Right kidney (tissue), 9 donors: ENCODE measurements around the gene ALDH9A1.
A peak's percentile ranks its signal among the peaks of the same experiment; 100 is the strongest.
"Not testable (repeated sequence)": the region's sequence is repeated elsewhere in the genome, so short reads cannot be mapped to it uniquely, and the experiment has no call there.

Source experiments
- DNase-seq: peaks from one replicate; pipeline ENCODE4 v3.0.0-alpha.2; 2016
- long read RNA-seq, 8 donors: transcript quantifications; one replicate each; lab custom pipeline, GENCODE V29; 2026

ALDH9A1 gene
- long read RNA-seq, donor 1, transcript ALDH9A1-201 (11 exons, 2,696 nt), result minor isoform, 48 of 102 reads
- long read RNA-seq, donor 1, transcript ALDH9A1-203 (2 exons, 559 nt), result major isoform, 52 of 102 reads
- long read RNA-seq, donor 1, partial matches to known transcripts, result 0 of 102 reads
- long read RNA-seq, donor 1, other reads (novel, unspliced or antisense), result 0 of 102 reads
- long read RNA-seq, donor 2, transcript ALDH9A1-203 (2 exons, 559 nt), result minor isoform, 17 of 41 reads
- long read RNA-seq, donor 2, transcript ALDH9A1-201 (11 exons, 2,696 nt), result major isoform, 23 of 41 reads
- long read RNA-seq, donor 2, partial matches to known transcripts, result 0 of 41 reads
- long read RNA-seq, donor 2, other reads (novel, unspliced or antisense), result 0 of 41 reads
- long read RNA-seq, donor 3, transcript ALDH9A1-203 (2 exons, 559 nt), result major isoform, 33 of 55 reads
- long read RNA-seq, donor 3, transcript ALDH9A1-201 (11 exons, 2,696 nt), result minor isoform, 21 of 55 reads
- long read RNA-seq, donor 3, partial matches to known transcripts, result 0 of 55 reads
- long read RNA-seq, donor 3, other reads (novel, unspliced or antisense), result 0 of 55 reads
- long read RNA-seq, donor 4, transcript ALDH9A1-203 (2 exons, 559 nt), result major isoform, 38 of 60 reads
- long read RNA-seq, donor 4, transcript ALDH9A1-201 (11 exons, 2,696 nt), result minor isoform, 22 of 60 reads
- long read RNA-seq, donor 4, partial matches to known transcripts, result 0 of 60 reads
- long read RNA-seq, donor 4, other reads (novel, unspliced or antisense), result 0 of 60 reads
- long read RNA-seq, donor 5, transcript ALDH9A1-203 (2 exons, 559 nt), result major isoform, 35 of 56 reads
- long read RNA-seq, donor 5, transcript ALDH9A1-201 (11 exons, 2,696 nt), result minor isoform, 21 of 56 reads
- long read RNA-seq, donor 5, partial matches to known transcripts, result 0 of 56 reads
- long read RNA-seq, donor 5, other reads (novel, unspliced or antisense), result 0 of 56 reads
- long read RNA-seq, donor 6, transcript ALDH9A1-203 (2 exons, 559 nt), result minor isoform, 18 of 50 reads
- long read RNA-seq, donor 6, transcript ALDH9A1-201 (11 exons, 2,696 nt), result major isoform, 31 of 50 reads
- long read RNA-seq, donor 6, partial matches to known transcripts, result 0 of 50 reads
- long read RNA-seq, donor 6, other reads (novel, unspliced or antisense), result 0 of 50 reads
- long read RNA-seq, donor 7, transcript ALDH9A1-203 (2 exons, 559 nt), result minor isoform, 45 of 96 reads
- long read RNA-seq, donor 7, transcript ALDH9A1-201 (11 exons, 2,696 nt), result major isoform, 51 of 96 reads
- long read RNA-seq, donor 7, partial matches to known transcripts, result 0 of 96 reads
- long read RNA-seq, donor 7, other reads (novel, unspliced or antisense), result 0 of 96 reads
- long read RNA-seq, donor 8, transcript ALDH9A1-201 (11 exons, 2,696 nt), result major isoform, 37 of 73 reads
- long read RNA-seq, donor 8, transcript ALDH9A1-203 (2 exons, 559 nt), result minor isoform, 35 of 73 reads
- long read RNA-seq, donor 8, partial matches to known transcripts, result 0 of 73 reads
- long read RNA-seq, donor 8, other reads (novel, unspliced or antisense), result 0 of 73 reads

DNA sequence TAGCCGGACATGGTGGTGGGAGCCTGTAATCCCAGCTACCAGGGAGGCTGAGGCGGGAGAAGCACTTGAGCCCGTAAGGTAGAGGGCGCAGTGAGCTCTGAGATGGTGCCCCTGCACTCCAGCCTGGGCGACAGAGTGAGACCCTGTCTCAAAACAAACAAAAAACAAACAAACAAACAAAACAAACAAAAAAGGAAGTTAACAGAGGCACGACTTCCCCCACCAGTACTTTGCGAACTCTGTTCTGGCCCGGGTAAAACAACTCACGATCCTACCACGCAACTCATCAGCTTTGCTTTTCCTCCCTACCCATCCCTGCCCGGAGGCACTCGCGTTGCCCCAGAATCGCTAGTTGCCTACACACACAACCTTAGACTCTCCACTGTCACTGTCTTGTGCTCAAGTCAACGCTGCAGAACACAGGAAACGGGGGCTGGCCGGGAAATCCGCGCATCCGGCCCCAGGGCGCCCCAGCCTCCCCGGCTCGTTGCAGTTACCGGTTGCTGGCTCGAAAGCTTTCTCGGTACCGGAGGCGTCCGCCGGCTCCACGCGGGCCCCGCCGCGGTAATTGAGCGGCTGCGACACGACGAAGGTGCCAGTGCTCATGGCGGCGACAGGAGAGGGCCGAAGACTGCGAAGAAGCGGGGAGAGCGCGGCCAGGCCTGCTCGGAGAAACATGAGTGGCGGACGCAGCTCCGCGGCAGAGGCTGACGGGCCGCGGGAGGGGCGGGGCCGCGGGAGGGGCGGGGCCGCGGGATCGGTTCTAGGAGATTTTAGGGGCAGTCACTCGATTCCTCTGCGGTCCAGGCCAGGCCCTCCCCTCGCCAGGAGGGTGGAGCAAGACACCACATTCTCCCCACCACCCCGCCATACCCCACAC is at the start of gene ALDH9A1:
ALDH9A1 (minus strand) TSS at position 682 of the 880 bp plus-strand sequence; CDS start at position 678, 4 bp downstream.
- DNase-seq, result peak; percentile 95

DNA sequence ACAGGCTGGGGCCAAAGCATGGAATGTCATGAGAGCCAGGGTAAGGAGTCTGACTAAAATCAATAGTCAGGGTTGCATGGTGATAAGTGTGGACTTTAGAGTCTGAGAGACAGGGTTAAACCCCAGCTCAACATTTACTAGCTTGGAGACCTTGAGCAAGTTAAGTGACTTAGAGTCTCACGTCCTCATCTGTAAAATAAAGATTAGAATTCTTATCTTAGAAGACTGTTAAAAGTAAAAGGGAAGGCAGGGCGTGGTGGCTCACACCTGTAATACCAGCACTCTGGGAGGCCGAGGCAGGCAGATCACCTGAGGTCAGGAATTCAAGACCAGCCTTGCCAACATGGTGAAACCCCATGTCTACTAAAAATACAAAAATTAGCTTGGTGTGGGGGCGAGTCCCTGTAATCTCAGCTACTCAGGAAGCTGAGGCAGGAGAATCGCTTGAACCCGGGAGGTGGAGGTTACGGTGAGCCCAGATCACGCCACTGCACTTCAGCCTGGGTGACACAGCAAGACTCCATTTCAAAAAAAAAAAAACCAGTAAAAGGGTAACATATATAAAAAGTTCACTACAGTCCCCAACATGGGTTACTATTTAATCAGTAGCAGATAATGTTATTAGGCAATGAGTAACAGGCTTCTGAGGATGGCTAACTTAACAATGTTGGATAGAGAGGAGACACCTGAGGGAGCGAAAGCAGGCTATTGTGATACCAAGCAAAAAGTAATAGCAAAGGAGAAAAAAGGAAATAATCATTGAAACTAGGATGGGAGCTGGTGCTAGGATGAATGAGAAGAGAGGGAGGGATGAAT is 49.5 kb upstream of the ALDH9A1 start:
- no peak for DNase-seq

DNA sequence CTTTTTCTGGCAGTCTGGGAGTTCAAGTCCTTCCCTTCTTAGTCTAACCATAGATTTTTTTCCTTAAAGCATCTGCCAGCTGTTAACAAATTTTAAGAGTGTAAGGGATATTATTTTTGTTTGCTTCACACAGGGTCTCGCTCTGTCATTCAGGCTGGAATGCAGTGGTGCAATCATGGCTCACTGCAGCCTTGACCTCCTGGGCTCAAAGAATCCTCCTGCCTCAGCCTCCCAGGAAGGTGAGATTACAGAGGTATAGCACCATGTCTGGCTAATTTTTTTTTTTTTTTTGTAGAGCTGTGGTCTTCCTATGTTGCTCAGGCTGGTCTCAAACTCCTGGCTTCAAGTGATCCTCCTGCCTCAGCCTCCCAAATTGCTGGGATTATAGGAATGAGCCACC is 46.6 kb upstream of the ALDH9A1 start:
- not testable (repeated sequence) for DNase-seq

DNA sequence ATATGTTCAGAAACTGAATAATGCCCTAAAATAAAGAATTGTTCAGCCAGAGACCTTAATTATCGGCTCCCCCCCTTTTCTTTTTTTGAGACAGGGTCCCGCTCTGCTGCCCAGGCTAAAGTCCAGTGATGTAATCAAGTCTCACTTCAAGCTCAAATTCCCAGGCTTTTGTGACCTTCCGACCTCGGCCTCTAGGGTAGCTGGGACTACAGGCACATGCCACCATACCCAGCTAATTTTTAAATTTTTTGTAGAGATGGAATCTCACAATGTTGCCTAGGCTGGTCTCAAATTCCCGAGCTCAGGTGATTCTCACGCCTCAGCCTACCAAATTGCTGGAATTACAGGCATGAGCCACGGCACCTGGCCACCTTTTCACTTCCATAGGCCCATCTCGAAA is 43.8 kb upstream of the ALDH9A1 start:
- DNase-seq, result no peak

DNA sequence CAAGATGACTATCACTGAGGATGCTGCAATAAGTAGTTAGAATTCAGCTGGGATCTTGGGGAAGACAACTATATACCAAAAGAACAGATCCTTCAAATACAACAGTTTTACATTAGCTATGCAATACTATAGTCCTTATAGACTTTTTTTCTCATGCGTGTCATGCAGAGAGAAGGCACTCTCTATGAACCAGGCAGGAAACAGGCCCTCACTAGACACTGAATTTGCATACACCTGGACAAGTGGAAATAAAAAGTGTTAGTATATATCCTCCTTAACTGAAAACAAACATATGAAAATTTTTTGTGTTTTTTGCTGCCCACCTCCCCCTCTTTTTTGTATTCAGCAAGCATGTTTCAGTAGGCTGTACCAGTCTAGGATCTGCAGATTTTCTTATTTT is 40.4 kb upstream of the ALDH9A1 start:
- no peak for DNase-seq

DNA sequence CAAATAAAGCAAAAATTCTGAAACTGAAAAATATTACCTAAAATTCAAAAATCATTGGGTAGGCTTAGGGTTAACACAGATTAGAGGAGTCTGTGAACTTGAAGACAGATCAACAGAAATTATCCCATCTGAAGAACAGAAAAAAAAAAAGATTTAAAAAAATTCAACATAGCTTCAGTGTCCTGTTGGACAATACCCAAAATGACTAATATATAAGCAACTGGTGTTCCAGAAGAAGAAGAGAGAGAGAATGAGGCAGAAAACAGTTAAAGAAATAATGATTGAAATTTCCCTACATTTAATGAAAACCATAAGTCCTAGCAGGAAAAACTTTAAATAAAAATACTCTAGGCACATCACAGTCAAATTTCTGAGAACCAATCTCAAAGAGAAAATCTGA is 38.8 kb upstream of the ALDH9A1 start:
- no peak for DNase-seq

- DNase-seq, result no peak
Measured at GRCh38 chr1:165734906-165735305, 36.5 kb upstream of the ALDH9A1 start.

GRCh38 chr1:165726841-165727240 is 28.5 kb upstream of the ALDH9A1 start:
- DNase-seq, result no peak

DNA sequence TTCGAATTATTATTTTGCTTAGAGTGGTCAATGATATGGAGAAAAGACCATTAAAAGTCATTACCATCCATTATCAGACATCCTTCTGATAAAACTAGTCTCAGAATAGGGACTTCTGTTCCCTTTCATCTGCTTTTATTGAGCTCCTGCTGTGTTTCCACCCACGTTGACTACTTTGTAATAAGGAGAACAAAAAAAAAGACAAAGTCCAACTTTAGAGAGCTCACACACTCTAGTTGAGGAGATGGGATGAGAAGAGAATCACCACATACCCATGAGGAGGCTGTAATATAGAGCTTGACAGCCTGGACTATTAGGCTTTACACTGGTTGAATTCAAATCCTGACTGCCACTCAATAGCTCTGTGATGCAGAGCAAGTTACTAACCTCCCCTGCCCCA is 27.8 kb upstream of the ALDH9A1 start:
- no peak for DNase-seq

- peak; percentile 43 for DNase-seq
Measured at GRCh38 chr1:165717918-165718515, 19.7 kb upstream of the ALDH9A1 start.

GRCh38 chr1:165716265-165717051 is 18.1 kb upstream of the ALDH9A1 start:
- not testable (repeated sequence) for DNase-seq

- DNase-seq, result no peak
Measured at GRCh38 chr1:165712764-165713163, 14.4 kb upstream of the ALDH9A1 start.

DNA sequence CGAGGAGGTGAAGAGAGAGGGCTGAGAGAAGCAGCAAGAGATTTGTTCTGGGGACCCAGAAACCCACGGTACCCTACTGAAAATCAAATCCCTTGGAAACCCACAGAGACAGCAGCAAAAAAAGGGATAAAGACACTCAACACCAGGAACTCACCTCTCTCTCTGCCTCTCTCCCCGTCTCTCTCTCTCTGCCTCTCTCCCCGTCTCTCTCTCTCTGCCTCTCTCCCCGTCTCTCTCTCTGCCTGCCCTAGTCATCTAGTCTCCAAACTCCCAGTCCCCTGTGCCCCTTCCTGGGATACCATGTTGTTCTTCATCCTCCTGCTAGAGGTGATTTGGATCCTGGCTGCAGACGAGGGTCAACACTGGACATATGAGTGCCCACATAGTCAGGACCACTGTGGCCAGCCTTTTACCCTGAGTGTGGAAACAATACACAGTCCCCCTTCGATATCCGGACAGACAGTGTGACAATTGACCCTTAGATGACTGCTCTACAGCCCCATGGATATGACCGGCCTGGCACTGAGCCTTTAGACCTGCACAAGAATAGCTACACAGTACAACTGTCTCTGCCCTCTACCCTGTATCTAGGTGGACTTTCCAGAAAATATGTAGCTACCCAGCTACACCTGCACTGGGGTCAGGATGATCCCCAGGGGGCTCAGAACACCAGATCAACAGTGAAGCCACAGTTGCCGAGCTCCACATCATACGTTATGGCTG is 9.8 kb upstream of the ALDH9A1 start:
- DNase-seq, result no peak

DNA sequence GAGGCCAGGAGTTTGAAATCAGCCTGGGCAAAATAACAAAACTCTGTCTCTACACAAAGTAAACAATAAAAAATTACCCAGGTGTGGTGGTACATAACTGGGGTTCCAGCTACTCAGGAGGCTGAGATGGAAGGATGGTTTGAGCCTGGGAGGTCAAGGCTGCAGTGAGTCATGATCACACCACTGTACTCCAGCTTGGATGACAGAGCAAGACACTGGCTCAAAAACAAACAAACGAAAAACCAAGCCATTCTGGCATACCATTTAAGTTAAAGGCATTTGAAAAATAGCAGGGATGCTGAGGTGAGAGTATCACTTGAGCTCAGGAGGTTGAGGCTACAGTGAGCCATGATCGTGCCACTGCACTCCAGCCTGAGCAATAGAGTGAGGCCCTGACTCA is 5.3 kb upstream of the ALDH9A1 start:
- DNase-seq, result no peak

DNA sequence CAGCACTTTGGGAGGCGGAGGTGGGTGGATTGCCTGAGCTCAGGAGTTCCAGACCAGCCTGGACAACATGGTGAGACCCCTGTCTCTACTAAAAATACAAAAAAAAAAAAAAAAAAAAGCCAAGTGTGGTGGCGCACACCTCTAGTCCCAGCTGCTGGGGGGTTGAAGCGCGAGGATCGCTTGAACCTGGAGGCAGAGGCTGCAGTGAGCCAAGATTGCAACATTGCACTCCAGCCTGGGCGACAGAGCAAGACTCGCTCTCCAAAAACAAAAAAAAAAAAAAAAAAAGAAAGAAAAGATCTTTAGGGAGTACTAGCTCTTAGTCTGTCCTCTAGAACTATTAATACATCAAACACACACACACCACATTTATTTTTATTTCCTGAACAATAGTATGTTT is 3.6 kb upstream of the ALDH9A1 start:
- DNase-seq, result not testable (repeated sequence)

DNA sequence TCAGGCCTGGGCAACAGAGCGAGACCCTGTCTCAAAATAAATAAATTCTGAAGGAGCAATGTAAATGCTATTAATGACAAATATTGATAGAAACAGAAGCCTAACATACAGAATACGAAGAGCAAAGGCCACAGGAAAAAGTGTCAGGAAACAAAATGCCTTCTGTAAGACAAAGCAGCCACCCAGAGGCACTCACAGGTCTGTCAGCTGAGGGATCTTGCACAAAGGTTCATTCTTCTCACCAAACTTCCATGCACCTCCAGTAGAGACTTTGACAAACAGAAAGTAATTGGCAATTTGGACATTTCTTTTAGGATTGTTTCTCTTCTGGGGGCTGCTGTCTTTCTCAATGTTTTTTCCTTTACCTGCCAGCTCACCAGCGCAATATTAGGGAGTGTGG is 1.2 kb upstream of the ALDH9A1 start:
- no peak for DNase-seq

DNA sequence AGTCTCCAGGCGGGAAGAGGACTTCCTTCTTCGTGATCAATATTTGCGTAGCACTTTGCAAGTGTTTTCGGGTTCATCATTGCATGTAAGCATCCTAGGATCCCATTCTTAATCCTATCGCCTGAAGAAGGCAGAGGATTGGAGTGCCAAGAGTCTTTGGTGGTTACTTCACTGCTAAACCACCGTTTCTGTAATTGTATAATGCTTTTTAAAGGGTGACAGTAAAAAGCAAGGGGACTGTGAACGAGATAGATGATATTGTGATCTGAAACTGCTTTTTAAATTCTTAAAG is 345 bp upstream of the ALDH9A1 start:
- no peak for DNase-seq

DNA sequence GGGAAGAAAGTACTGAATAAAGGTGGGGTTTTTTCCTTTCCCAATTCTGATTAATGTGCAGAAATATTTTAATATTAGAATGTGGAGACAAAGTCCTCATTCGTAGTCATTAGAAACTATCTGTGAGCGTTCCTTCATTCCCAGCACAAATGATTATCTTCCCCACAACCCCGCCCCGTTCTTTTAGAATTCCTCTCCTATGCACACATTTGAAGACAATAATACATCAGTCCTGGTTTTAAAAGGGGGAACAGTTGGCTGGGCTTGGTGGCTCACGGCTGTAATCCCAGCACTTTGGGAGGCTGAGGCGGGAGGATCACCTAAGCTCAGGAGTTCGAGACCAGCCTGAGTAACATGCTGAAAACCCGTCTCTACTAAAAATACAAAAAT is 876 bp downstream of the ALDH9A1 start:
- no peak for DNase-seq
